Brain pericyte (primary cell): Measurements from ENCODE around the gene CCND1.

Experiments used
- DNase-seq: peaks from one replicate; pipeline ENCODE4 v3.0.0-alpha.2; 2012; ENCODE audit warnings: low read depth, low spot score

The CCND1 gene

DNA sequence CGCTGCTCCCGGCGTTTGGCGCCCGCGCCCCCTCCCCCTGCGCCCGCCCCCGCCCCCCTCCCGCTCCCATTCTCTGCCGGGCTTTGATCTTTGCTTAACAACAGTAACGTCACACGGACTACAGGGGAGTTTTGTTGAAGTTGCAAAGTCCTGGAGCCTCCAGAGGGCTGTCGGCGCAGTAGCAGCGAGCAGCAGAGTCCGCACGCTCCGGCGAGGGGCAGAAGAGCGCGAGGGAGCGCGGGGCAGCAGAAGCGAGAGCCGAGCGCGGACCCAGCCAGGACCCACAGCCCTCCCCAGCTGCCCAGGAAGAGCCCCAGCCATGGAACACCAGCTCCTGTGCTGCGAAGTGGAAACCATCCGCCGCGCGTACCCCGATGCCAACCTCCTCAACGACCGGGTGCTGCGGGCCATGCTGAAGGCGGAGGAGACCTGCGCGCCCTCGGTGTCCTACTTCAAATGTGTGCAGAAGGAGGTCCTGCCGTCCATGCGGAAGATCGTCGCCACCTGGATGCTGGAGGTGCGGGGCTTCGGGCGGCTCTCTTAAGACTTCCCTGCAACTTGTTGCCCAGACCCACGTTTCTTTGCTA lies at the start of gene CCND1:
CCND1 (plus strand) TSS at position 162 of the 587 bp plus-strand sequence; CDS start at position 320, 158 bp downstream.
- no peak for DNase-seq

DNA sequence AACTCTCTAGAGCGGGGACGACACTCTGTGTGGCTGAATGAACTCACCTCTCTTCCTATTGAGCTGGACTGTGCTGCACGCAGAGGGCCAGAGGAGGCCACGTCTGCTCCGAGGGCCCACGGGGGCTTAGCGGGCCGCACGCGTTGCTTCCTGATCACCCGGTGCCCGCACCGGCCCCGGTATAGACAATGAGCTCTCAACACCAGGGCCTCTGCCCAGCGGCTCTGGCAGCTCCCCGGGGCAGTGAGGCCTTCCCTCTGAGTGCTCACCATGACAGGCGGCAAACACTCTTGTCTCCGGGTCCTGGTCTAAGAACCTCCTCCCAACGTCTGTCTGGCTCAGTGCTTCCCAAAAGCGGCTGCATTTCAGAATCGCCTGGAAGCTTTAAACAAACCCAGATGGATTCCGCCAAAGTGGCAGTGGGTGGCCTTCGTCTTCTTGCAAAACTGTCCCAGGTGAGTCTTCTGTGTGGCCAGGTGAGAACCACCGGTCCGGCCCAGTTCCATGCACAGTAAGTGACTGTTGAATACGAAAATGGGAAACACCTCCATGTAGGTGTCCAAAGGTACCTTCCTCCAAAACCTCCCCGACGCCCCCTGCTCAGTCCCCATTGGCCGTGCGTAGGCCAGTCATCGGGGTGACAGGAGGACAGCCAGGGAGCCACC lies 47.8 kb upstream of the CCND1 start:
- DNase-seq, result no peak

DNA sequence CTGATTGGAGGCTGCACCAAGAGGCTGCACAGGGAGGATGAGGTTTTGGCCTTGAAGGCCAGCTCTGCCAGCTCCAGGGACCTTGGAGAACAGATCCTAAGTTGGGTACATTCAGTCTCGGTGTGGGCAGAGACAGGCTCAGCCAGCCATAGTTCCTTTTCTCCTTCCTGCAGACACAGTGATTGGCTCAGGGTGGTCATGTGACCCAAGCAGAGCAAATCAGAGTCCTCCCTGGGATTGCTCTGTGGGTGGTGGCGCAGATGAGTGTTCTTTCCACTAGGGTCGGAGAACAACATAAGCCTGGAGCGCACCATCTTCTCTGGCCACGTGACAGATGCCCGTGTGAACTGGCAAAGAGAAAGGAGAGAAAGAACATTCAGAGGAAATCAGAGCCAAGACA lies 47.1 kb upstream of the CCND1 start:
- DNase-seq, result no peak

DNA sequence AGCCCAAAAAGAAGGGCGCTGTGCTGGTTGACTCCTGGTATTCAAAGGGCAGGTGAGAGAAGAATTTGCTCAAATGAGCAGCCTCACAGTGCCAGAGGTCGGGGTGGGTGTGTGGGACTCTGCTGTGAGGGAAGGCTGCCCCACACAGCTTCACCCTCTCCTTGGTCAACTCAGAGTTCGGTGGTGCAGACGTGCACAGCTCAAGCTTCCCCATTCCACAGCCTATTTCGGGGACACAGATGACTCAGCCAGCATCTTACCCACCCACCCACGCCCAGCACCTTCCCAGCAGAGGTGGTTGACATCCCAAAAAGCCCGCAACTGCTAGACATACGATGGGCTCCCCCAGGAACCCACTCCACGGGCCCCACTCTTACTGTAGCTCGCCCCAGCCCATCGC lies 46.5 kb upstream of the CCND1 start:
- DNase-seq, result no peak

DNA sequence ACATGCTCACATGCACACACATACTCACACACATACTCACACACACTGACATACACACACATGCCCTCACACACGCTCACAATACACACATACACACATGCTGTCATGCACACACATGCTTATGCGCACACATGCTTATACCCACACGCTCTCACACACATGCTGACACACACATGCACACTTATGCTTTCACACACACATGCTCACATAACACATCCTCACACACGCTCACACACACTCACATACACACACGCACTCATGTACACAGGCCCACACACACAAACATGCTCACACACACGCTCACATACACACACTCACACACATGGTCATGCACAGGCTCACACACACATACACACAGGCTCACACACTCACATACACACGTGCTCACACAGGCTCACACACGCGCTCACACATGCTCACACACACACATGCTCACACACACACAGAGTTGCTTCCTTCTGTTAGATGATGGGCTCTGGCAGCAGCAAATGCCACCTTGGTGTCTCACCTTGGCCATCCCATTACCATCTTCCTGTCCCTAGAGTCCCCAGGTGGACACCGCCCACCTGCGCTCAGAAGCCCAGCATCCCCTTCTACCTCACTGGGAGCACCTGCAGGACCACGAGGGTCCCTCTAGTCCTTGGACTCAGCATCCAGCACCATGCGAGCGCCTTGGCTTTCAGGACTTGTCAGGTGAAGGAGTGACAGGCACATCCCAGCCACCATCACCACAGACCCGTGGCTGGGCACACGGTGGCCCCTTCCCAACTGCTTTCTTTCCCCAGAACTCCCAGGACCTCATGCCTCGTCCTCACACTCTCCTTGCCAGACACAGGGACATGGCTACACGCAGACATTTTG lies 44.9 kb upstream of the CCND1 start:
- no peak for DNase-seq

DNA sequence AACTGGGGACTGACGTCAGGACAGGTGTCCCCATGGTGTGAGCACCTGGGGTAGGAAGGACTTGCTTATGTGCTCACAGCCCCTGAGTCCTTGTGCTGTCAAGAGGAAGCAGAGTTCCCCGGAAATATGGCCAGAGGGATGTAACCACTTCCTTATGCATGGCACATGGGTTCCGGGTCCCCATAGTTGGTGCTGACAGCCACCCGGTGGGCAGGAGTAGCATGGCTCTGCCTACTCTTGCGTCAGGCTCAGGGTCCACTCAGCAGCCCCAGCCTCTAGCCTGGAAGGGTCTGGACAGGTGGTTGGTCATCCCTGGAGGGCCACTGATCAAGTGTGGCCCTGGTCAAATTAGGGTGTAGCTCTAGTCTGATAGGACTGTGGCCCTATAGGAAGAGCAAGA lies 42.8 kb upstream of the CCND1 start:
- DNase-seq, result no peak

DNA sequence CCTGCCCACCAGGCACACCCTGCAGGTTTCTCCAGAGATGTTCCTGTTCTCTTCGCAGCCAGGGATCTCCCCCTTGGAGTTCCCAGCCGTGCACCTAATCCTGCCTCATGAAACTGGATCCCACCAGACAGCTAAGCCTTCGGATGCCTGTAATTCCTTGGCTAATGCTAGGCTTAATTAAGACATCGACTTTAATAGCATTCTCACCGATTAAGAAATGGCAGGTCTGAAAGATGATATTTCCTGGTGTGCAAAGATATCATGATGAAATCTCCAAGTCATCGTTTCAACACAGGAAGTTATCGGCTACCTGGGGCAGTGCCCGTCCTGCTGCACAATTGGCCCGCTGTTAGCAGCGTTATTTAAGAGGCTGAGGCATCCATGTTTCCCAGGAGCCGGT lies 41.5 kb upstream of the CCND1 start:
- DNase-seq, result no peak

DNA sequence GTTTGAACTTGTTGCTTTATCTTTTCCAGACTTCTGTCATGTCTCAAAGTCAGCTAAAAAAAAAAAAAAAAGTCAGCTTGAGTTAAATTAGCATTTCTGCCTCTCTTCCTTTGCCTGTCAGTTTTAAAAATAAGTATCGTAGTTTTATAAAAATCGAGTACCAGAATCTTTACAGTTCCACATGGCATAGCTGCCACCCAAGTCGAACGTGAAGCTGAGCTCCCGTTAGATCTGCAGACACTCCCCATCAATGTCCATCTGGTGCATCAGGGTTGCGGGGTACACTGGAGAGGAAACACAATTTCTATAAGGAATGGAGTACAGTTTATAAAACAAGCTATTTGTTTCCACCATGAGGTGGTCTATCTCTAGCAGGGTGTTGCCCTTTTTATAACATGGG lies 41.0 kb upstream of the CCND1 start:
- DNase-seq, result no peak

DNA sequence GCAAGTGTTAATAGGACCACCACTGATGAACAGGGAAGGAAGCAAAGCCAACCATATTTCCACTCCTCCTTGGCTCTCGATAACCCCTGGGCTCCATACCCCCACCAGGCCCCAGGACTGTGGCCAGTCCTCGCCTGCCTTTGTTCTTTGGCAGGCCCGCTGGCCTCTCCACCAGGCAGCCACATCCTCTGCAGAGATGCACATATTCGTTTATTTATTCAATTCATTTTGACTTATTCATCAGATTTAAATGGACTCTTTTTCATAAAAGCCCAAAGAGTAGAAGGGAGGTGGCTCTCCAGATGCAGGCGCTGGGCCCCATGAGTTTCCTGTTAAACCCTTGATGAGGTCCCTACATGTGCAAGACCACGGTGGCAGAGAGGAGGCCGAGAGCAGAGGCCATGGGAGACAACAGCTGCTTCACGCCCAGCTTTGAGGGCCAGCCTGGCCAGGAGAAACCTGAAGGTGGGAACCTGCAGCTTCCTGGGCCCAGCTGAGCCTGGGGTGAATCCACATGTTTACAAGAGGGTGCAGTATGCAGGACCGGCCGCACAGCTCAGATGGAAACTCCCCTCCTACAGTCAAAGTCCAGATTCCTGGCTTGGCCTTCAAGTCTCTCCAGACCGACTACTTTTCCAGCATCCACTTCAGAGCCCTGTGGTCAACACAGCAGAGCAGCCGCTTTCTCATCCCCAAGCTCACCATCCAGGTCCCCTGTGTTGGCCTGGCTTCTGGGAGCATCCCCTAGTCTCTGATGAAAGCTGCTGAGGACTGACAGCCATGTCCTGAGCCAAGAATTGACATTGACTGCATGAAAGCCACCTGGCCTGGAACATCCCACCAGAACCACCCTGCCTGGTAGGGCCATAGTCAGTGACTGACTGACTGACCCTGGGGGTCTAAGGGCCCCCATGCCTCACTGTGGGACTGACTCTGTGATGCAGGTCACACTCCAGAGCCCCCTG lies 39.7 kb upstream of the CCND1 start:
- DNase-seq, result no peak

DNA sequence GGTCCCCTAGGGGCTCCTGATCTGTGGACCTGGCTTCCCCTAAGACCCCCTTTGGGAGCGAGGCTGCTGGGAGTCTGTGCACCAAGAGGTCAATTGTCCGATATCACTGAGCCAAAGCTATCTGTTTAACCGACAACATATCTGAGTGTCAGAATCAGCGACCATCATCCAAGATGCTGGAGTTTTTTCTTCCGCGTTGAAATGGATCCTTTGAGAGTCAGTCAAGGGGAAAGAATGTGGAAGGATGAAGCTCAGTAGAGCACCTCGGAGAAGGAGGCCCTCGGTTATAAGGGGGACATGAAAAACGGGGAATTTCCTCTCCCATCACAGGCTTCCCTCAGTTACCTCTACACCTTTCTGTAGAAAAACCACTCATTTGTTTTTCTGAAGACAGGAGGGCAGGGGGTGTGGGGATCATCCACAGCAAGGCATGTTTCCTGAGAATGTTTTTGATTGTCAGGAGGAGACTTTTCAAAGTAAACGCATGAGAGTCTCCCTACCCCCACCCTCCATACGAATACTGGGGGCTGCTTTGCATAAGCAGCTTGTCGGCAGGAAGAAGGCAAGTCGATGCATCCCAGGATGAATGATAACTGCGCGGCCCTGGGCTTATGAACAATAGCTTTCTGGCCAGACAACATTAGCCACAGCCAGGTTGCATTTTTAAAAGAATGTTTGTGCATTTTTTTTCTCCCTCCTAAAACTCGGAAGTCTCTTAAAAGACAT lies 37.7 kb upstream of the CCND1 start:
- DNase-seq, result no peak

DNA sequence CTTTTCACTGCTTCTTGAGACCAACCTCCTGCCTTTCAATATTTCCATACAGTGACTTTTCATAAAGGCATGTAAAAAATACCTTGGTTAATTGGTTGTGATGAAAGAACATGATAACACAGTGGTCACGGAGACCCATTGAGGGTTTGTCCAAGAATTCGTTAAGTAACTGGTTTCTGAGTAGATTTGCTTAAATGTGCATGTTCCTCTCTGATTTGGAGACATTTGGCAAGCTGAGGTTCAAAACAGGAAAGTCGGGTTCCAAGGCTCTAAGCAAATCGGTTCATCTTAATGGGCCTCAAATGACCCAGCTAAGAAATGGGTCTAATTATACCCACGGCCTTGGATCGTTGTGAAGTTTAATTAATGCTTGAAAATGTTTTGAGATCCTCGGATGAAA lies 36.9 kb upstream of the CCND1 start:
- no peak for DNase-seq

DNA sequence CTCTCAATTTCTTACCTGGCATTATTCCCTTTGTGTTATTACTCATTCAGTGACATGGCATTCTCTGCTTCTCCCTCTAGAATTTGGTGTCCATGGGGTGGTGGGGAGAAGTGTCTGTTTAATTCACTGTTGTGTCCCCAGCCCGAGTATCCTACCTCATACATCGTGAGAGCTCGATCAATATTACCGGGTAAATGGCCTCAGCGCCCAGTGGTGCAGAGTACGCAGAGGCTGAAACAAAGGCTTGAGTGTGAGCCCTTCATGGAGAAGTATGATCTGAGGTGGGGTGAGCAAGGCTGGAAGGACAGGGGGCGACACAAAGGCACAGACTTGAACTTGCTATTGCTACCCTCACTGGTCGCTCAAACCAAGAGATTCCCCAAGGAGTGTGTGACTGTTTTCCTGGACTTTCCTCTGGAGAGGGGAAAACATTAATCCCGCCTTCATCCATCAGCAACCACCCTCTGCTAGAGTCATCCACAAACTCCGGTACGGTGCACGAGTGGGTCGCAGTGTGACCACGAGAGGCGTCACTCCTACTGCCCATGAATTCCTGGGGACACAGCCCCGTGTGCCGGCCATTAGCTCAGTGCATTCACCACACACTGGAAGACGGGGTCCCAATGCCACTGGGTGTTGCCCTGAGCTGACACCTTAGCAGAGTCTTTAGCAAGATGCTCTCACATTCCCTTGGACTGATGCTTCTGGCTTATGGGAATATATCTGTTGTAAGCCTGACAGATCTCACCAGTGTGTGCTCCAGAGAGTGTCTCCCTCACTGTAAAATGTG lies 35.0 kb upstream of the CCND1 start:
- no peak for DNase-seq

DNA sequence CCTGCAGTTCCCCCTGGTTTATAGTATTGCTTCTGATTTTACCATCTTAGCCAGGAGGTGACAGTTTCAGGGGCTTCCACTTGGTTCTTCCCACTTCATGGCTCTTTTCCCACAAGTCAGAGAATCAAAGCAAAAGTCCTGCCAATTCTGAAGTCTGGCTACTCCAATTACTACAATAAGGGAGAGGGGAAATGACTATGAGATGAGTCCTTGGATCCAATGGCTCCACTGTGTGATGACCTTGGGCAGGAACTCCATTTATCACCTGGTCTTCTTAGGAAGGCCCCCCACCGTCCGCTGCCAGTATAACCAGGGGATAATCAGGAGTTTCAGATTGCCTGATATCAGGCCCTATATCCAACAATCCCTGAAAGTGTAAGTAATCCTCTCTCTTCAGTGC lies 31.6 kb upstream of the CCND1 start:
- DNase-seq, result no peak

DNA sequence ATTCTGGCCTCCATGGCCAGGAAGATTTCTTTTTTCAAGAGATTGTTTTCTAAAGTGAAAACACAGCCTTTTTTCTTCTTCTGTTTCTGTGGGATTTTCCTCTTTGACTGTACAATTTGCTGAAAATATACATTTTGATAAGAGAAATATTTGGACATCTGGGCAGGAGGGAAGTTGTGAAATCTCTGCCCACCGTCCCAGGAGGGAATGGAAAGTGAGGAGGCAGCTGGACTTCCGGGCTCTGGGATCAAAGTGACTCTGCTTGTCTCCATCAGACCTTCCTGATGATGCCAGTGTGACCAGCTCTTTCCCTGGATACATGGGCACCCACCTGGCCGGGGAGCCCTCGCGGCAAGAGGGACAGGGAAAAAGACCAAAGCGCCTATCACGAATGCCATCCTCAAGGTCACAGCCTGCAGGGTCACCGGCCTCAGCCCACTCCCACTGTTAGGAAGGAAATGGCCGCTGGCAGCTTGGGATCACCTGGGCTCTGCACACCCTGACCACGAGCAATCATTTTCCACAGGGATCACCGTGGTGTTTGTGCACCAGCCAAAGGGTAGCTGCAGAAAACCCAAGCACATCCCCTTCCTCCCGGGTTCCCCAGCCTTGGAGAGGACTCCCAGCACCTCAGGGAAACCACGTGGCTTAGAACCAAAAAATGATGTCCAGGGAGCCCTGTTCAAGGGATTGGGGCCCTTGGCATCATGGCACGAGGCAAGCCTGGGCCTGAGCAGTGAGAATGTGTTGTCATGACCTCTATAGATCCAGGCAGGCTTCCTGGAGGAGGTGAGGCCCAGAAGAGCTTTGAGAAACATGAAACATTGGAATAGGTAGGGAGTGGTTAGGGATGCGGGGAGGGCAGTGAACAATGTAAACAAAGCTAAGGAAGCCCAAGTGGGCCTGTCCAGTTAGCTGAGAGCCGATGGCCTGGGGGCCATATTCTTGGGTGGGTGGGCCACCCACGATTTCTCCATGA lies 29.1 kb upstream of the CCND1 start:
- DNase-seq, result no peak

DNA sequence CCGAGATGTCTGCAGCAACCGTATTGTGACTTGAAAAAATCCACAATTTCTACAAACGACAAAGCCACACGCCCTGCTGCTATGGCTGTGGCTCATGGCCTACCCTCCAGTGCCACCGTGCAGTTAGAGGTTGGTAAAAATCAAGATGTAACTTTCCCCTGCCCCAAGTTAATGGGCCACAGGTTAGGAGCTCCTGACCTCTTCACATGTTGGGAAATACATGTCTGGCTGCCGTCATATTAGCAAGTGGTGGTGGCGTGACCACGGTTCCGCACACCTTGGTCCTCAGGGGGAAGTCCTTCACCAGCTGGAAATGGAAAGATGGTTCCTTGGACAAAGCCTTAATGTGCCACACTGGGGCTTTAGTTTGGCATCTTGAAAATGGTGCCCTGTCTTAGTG lies 27.4 kb upstream of the CCND1 start:
- no peak for DNase-seq

DNA sequence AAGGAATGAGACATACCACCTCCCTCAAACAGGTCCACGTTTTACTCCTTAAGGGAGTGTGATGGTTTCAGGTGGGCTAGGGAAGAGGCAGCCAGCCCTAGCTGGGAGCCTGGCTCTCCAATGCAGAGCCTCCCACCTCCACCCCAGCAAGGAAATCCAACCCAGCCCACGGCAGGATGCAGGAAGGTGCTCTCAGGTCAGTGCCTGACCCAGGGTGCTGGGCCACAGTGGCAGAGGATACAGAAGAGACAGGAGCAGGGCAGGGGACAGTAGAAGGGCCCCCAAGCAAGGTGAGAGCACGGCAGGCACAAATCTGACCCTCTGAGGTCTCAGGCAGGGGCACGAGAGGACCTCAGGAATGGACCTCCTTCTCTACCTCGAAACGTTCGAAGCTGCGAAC lies 26.9 kb upstream of the CCND1 start:
- no peak for DNase-seq

DNA sequence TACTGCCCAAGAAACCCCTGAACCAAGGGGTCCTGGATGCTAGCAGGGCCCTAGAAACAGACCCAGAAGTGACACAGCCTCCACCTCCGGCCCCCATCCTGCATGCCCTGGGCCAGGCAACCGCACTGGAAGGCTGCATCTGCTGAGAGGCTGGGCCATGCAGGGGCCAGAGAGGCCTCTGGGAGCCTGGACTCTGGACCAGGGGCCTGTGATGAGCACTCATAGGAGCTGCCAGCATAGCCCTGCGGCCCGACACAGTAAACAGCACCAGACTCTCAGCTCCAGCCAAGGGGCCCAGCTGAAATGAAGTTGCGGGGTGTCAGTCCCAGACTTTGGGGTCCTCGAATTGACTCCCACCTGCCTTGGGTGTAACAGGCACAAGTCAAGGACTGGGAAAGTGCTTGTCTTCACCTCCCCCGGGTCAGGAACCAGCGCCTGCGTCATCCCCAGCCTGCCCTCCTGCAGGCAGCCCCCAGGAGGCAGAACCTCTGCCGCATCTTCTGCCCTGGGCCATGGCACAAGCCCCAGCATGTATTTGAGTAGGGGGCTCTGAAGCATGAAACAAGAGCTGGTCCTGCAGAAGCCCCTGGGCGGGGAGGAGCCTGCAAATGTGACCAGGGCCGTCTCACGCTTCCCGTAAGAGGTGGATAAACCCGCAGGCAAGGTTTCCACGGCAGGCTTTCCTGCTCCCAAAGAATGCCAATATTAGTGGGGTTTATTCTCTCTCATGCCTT lies 25.2 kb upstream of the CCND1 start:
- DNase-seq, result no peak

DNA sequence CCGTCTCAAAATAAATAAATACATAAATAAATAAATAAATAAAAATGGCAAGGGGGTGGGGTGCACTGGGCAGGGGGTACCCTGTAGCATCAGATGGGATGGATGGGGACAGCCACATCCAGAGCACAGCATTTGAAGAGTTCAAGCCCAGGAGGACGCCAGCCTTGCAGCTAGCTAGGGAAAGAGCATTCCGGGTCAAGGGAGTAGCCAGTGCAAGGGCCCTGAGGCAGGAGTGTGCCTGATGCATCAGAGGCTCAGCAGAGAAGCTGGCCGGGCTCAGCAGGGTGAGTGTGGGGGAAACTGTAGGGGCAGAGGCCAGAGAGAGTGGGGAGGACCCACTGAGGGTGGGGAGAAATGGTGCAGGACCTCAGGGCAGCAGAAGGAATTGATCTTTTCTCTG lies 23.7 kb upstream of the CCND1 start:
- DNase-seq, result no peak
